Hepatocyte (in vitro differentiated cells): ENCODE results near the gene HEPH. TPM values are rescaled to one million over a fixed set of nuclear protein-coding genes. Genes with fewer than 3 reads are reported as not detected.

ENCODE experiments used
- DNase-seq: peaks from one replicate; pipeline ENCODE4 v3.0.0-alpha.2; 2016; ENCODE audit warnings: low spot score
- H2AFZ ChIP-seq: fragments of 200-600 bp; sonication (generic); 2 replicates; pipeline ENCODE4 v1.6.0; 2016; ENCODE audit warnings: antibody characterized with exemption, mild to moderate bottlenecking
- H3K27ac ChIP-seq: fragments of 200-600 bp; sonication (generic); 2 replicates; pipeline ENCODE4 v1.5.1; 2016; ENCODE audit warnings: mild to moderate bottlenecking
- H3K27me3 ChIP-seq: fragments of 200-600 bp; sonication (generic); 2 replicates; pipeline ENCODE4 v1.6.1; 2016
- H3K36me3 ChIP-seq: fragments of 200-600 bp; sonication (generic); replicated peaks from 2 replicates; pipeline ENCODE4 v1.5.1; 2016; ENCODE audit warnings: low read depth; ENCODE audit not compliant: insufficient read depth
- H3K4me1 ChIP-seq: fragments of 200-600 bp; sonication (generic); 2 replicates; pipeline ENCODE4 v1.5.1; 2016; ENCODE audit warnings: mild to moderate bottlenecking, moderate library complexity; ENCODE audit not compliant: insufficient read depth
- H3K4me2 ChIP-seq: fragments of 200-600 bp; sonication (generic); 2 replicates; pipeline ENCODE4 v1.6.0; 2016
- H3K4me3 ChIP-seq: fragments of 200-600 bp; sonication (generic); 2 replicates; pipeline ENCODE4 v1.5.1; 2016; ENCODE audit warnings: mild to moderate bottlenecking
- H3K79me2 ChIP-seq: fragments of 200-600 bp; sonication (generic); 2 replicates; pipeline ENCODE4 v1.6.0; 2017; ENCODE audit warnings: mild to moderate bottlenecking
- H3K9me2 ChIP-seq: fragments of 200-600 bp; sonication (generic); replicated peaks from 2 replicates; pipeline ENCODE4 v1.6.0; 2017; ENCODE audit warnings: mild to moderate bottlenecking; ENCODE audit not compliant: insufficient read depth
- H3K9me3 ChIP-seq: fragments of 200-600 bp; sonication (generic); 2 replicates; pipeline ENCODE4 v1.5.1; 2016; ENCODE audit warnings: low read depth, mild to moderate bottlenecking
- H4K20me1 ChIP-seq: fragments of 200-600 bp; sonication (generic); 2 replicates; pipeline ENCODE4 v1.6.0; 2016; ENCODE audit warnings: mild to moderate bottlenecking; ENCODE audit not compliant: insufficient read depth, poor library complexity, severe bottlenecking
- CTCF ChIP-seq: fragments of 200-600 bp; sonication (generic); IDR thresholded peaks from 2 replicates; pipeline ENCODE4 v1.5.1; 2016; ENCODE audit warnings: antibody characterized with exemption, mild to moderate bottlenecking; ENCODE audit not compliant: poor library complexity
- EZH2 ChIP-seq: fragments of 200-600 bp; sonication (generic); IDR thresholded peaks from 2 replicates; pipeline ENCODE4 v1.6.1; 2016; ENCODE audit warnings: antibody characterized with exemption, mild to moderate bottlenecking, borderline replicate concordance
- EZH2phosphoT487 ChIP-seq: fragments of 200-600 bp; sonication (generic); IDR thresholded peaks from one replicate; pipeline ENCODE4 v1.6.1; 2018; ENCODE audit warnings: antibody characterized with exemption, mild to moderate bottlenecking, low read depth, moderate library complexity; ENCODE audit not compliant: unreplicated experiment, severe bottlenecking
- WGBS: methylation state at CpG from one replicate; pipeline ENCODE4 v1.1.6; 2016; ENCODE audit warnings: low lambda C conversion rate; ENCODE audit errors: missing lambda C conversion rate; 5-methylcytosine and 5-hydroxymethylcytosine counted together
- polyA plus RNA-seq: library from polyadenylated mRNA; unstranded; fragments of >200 nt; fragmentation: Nextera tagmentation; extraction: Ambion mirVana; gene quantifications from 2 replicates; pipeline ENCODE4 v1.2.1, GENCODE V29; 2016
- total RNA-seq: library from RNA; depleted of rRNA; stranded (reverse); fragments of >200 nt; gene quantifications from 2 replicates; pipeline ENCODE4 v1.2.3, GENCODE V29; 2014

HEPH gene
- total and polyA plus RNA-seq, 2 experiments from 2014 or later = 64.6 to 159 TPM

- no peaks in the 10 kb centered on the region for H3K27me3 ChIP-seq
- peak overlapping the region; percentile 23 for H2AFZ ChIP-seq
- peak overlapping the region; percentile 72 for H3K4me2 ChIP-seq
- peak overlapping the region; percentile 37 for H3K4me3 ChIP-seq
- WGBS = 17% methylated on average over 2 of the region's 2 CpGs
- H3K36me3 ChIP-seq = no peaks in the 10 kb centered on the region
- peak overlapping the region; percentile 93 for H3K27ac ChIP-seq
- H3K79me2 ChIP-seq = peaks cover 43% of the 10 kb centered on the region
- DNase-seq = no peak
- H3K4me1 ChIP-seq = no peaks in the 10 kb centered on the region
- no peaks in the 10 kb centered on the region for H4K20me1 ChIP-seq
- TF ChIP-seq CTCF (no peak), EZH2phosphoT487 (no peak), EZH2 (no peak)
- no peaks in the 10 kb centered on the region for H3K9me2 ChIP-seq
- H3K9me3 ChIP-seq = no peaks in the 10 kb centered on the region
Measured at GRCh38 chrX:66164931-66165330, 884 bp downstream of the HEPH start.

GRCh38 chrX:66166671-66167070 lies 2.6 kb downstream of the HEPH start:
- no peaks in the 10 kb centered on the region for H4K20me1 ChIP-seq
- H3K4me2 ChIP-seq = peak overlapping the region; percentile 72
- H3K27ac ChIP-seq = peak overlapping the region; percentile 38
- H3K4me1 ChIP-seq = no peaks in the 10 kb centered on the region
- H2AFZ ChIP-seq = no peak overlapping the region
- no peak overlapping the region for H3K4me3 ChIP-seq
- H3K79me2 ChIP-seq = peaks cover 43% of the 10 kb centered on the region
- no peaks in the 10 kb centered on the region for H3K36me3 ChIP-seq
- no peaks in the 10 kb centered on the region for H3K9me3 ChIP-seq
- no peaks in the 10 kb centered on the region for H3K9me2 ChIP-seq
- no peak for DNase-seq
- H3K27me3 ChIP-seq = no peaks in the 10 kb centered on the region
- TF ChIP-seq CTCF (no peak), EZH2 (no peak), EZH2phosphoT487 (no peak)

- Histone ChIP-seq H3K4me2 (peak overlapping the region; percentile 72), H4K20me1 (no peaks in the 10 kb centered on the region), H2AFZ (no peak overlapping the region), H3K4me3 (no peak overlapping the region), H3K27ac (peak overlapping the region; percentile 38), H3K79me2 (peaks cover 43% of the 10 kb centered on the region), H3K27me3 (no peaks in the 10 kb centered on the region), H3K9me2 (no peaks in the 10 kb centered on the region), H3K36me3 (no peaks in the 10 kb centered on the region), H3K9me3 (no peaks in the 10 kb centered on the region), H3K4me1 (no peaks in the 10 kb centered on the region)
- TF ChIP-seq EZH2 = no peak
- no peak for TF ChIP-seq EZH2phosphoT487
- TF ChIP-seq CTCF = no peak
- WGBS = 59% methylated on average over 2 of the region's 2 CpGs
- no peak for DNase-seq
Measured at GRCh38 chrX:66167431-66167830, 3.4 kb downstream of the HEPH start.

- Histone ChIP-seq H3K79me2 (peaks cover 5% of the 10 kb centered on the region), H3K36me3 (no peaks in the 10 kb centered on the region), H3K4me1 (no peaks in the 10 kb centered on the region), H3K9me3 (peaks cover 30% of the 10 kb centered on the region), H4K20me1 (no peaks in the 10 kb centered on the region), H3K4me2 (no peak overlapping the region), H2AFZ (no peak overlapping the region), H3K27me3 (no peaks in the 10 kb centered on the region), H3K9me2 (no peaks in the 10 kb centered on the region), H3K27ac (no peak overlapping the region), H3K4me3 (no peak overlapping the region)
- 96% methylated on average over 1 of the region's 1 CpG for WGBS
- TF ChIP-seq CTCF (no peak), EZH2phosphoT487 (no peak), EZH2 (no peak)
- DNase-seq = no peak
Measured at GRCh38 chrX:66176134-66176533, 12.1 kb downstream of the HEPH start.
